CD4-positive, alpha-beta T cell (primary cell): ENCODE measurements around the gene MT1G. TPM values are rescaled to one million over a fixed set of nuclear protein-coding genes. Genes with fewer than 3 reads are reported as not detected.

Experiments
- ATAC-seq: fragments of 200-7000 bp; cut with Tn5 transposase; one replicate; pipeline ENCODE4 v1.10.0; 2022; ENCODE audit warnings: mild to moderate bottlenecking; ENCODE audit not compliant: poor library complexity
- CTCF ChIA-PET: fragments of 350-600 bp; sonication (Branson Sonifier 250); formaldehyde crosslinking; loops from one replicate; lab custom pipeline; 2021; ENCODE audit warnings: antibody characterized with exemption, inconsistent platforms; lab: Charles Lee
- POLR2A ChIA-PET: fragments of 350-600 bp; sonication (Branson Sonifier 250); formaldehyde crosslinking; loops from one replicate; lab custom pipeline; 2021; ENCODE audit warnings: antibody characterized with exemption, inconsistent platforms; lab: Charles Lee
- DNase-seq, 14 experiments: peaks; one replicate each; pipeline ENCODE4 v3.0.0-alpha.2; 2013 to 2020; ENCODE audit warnings: mixed read lengths in 2 of 14
- H3K27ac ChIP-seq, 2 donors: one replicate each; pipeline versions ENCODE4 v1.5.1 to v1.7.0; 2013; ENCODE audit warnings: low read length in 2 of 2, low read depth in 1 of 2, mild to moderate bottlenecking in 1 of 2
- H3K27me3 ChIP-seq, 2 experiments: 1 replicate in 1 of 2; 2 replicates in 1 of 2; pipeline versions ENCODE4 v1.6.1 to v1.7.0; 2013; ENCODE audit warnings: low read length in 2 of 2, control low read depth in 1 of 2, mild to moderate bottlenecking in 1 of 2, moderate library complexity in 1 of 2; ENCODE audit not compliant: insufficient read depth in 2 of 2, control insufficient read depth in 1 of 2
- H3K36me3 ChIP-seq: one replicate; pipeline ENCODE4 v1.6.1; 2013; ENCODE audit warnings: low read length, control low read depth; ENCODE audit not compliant: insufficient read depth
- H3K4me1 ChIP-seq: one replicate; pipeline ENCODE4 v1.6.1; 2013; ENCODE audit warnings: low read length, control low read depth; ENCODE audit not compliant: insufficient read depth
- H3K4me3 ChIP-seq: one replicate; pipeline ENCODE4 v1.5.1; 2013; ENCODE audit warnings: mild to moderate bottlenecking, low read length, moderate library complexity
- H3K9me3 ChIP-seq, 2 experiments: 1 replicate in 1 of 2; 2 replicates in 1 of 2; pipeline versions ENCODE4 v1.6.1 to v1.7.0; 2013; ENCODE audit warnings: low read length in 2 of 2, mild to moderate bottlenecking in 2 of 2, control low read depth in 1 of 2, moderate library complexity in 1 of 2; ENCODE audit not compliant: control insufficient read depth in 1 of 2, insufficient read depth in 1 of 2
- H3K27ac Mint-ChIP-seq: one replicate; pipeline ENCODE4 v1.8.0; 2020; ENCODE audit warnings: mixed read lengths
- H3K27me3 Mint-ChIP-seq: one replicate; pipeline ENCODE4 v1.8.0; 2021; ENCODE audit warnings: mixed read lengths
- H3K36me3 Mint-ChIP-seq: one replicate; pipeline ENCODE4 v1.8.0; 2021; ENCODE audit warnings: low read depth, mixed read lengths
- H3K4me1 Mint-ChIP-seq: one replicate; pipeline ENCODE4 v1.8.0; 2021; ENCODE audit warnings: low read depth, mixed read lengths
- H3K4me3 Mint-ChIP-seq: one replicate; pipeline ENCODE4 v1.8.0; 2020; ENCODE audit warnings: mild to moderate bottlenecking, mixed read lengths
- H3K9me3 Mint-ChIP-seq: one replicate; pipeline ENCODE4 v1.8.0; 2020; ENCODE audit warnings: mixed read lengths
- intact Hi-C, 2 experiments: fragments of 100-400 bp; cut with DNase I in 1 of 2; cut with micrococcal nuclease in 1 of 2; formaldehyde crosslinking; loops; one replicate each; pipeline versions ENCODE4 v1.15.1 to v1.9.0; 2023 to 2025; cut with DNase I, micrococcal nuclease
- total RNA-seq, 174 experiments: library from RNA in 2 of 174; stranded (reverse) in 2 of 174; gene quantifications; one replicate each; pipeline ENCODE4 v1.2.3 and lab custom pipeline; 2021 to 2026
- TF ChIP-seq, protein P1 (sequence below): fragments of 200-600 bp; IDR thresholded peaks from one replicate; pipeline ENCODE4 v1.8.0; 2022; ENCODE audit warnings: antibody characterized with exemption, mild to moderate bottlenecking

The MT1G gene
- total RNA-seq, 2 experiments from 2014 or later, result not detected

DNA sequence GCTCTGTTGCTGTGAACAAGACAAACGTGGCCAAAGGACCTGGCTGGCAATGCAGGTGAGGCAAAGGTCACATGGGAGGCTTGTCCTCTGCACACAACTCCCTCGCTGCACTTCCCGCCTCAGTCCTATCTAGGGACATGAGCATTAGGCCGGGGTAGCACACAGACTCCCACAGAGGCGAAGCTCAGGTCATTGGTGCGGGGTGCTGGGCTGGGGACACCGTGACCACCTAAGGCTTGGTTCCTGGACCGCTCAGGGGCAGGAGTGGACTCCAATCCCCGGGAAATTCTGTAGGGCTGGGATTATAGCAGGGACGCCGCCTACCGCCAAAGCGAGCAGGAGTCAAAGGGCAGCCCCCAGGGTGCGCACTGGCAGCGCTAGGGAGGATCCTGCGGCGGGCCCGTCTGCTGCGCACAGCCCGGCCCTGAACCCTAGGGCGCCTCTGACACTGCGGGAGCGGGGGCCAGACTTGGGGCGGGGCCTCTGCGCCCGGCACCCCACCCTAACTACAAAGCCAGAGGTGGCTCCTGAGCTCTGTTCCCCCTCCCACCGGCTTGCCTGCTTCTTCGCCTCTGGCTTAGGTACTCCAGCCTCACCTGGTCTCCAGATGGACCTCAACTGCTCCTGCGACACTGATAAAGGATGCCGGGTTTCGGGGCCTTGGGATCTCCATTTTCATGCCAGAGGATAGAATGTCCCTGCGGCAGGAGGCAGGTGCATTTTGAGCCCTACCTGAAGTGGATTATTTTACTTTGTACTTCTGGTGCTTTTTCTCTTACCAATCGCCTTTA is 20.0 kb downstream of the MT1G start:
- peaks cover 15% of the 10 kb centered on the region for H3K4me1 Mint-ChIP-seq
- intact Hi-C loops, result no loop called here
- CTCF ChIA-PET, result no interaction called here

GRCh38 chr16:56645838-56646237 is 22.0 kb downstream of the MT1G start:
- Mint-ChIP-seq H3K9me3 (no peaks in the 10 kb centered on the region), H3K27ac (no peak overlapping the region), H3K4me3 (no peak overlapping the region), H3K4me1 (peaks cover 21% of the 10 kb centered on the region), H3K36me3 (no peaks in the 10 kb centered on the region), H3K27me3 (peaks cover 42% of the 10 kb centered on the region)
- CTCF ChIA-PET, result no interaction called here
- DNase-seq (no peak), ATAC-seq (no peak)
- POLR2A ChIA-PET, result no interaction called here
- Histone ChIP-seq H3K9me3 (peaks cover 0 to 5% of the 10 kb centered on the region in 2 experiments), H3K4me3 (no peak overlapping the region), H3K36me3 (no peaks in the 10 kb centered on the region), H3K27me3 (peaks cover 3 to 18% of the 10 kb centered on the region in 2 experiments), H3K27ac (no peak overlapping the region), H3K4me1 (peaks cover 21% of the 10 kb centered on the region)
- TF ChIP-seq, protein P1, sequence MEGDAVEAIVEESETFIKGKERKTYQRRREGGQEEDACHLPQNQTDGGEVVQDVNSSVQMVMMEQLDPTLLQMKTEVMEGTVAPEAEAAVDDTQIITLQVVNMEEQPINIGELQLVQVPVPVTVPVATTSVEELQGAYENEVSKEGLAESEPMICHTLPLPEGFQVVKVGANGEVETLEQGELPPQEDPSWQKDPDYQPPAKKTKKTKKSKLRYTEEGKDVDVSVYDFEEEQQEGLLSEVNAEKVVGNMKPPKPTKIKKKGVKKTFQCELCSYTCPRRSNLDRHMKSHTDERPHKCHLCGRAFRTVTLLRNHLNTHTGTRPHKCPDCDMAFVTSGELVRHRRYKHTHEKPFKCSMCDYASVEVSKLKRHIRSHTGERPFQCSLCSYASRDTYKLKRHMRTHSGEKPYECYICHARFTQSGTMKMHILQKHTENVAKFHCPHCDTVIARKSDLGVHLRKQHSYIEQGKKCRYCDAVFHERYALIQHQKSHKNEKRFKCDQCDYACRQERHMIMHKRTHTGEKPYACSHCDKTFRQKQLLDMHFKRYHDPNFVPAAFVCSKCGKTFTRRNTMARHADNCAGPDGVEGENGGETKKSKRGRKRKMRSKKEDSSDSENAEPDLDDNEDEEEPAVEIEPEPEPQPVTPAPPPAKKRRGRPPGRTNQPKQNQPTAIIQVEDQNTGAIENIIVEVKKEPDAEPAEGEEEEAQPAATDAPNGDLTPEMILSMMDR, result no peak
- intact Hi-C loops, result no loop called here

More for the DNA sequence above, 20.0 kb downstream of the MT1G start:
- Mint-ChIP-seq H3K4me3 (no peak overlapping the region), H3K9me3 (no peaks in the 10 kb centered on the region), H3K27ac (no peak overlapping the region), H3K27me3 (peaks cover 47% of the 10 kb centered on the region), H3K36me3 (no peaks in the 10 kb centered on the region)
- DNase-seq (no peak), ATAC-seq (no peak)
- no peaks in the 10 kb centered on the region for H3K36me3 ChIP-seq
- TF ChIP-seq, protein P1, result no peak
- peaks cover 17% of the 10 kb centered on the region for H3K4me1 ChIP-seq
- H3K27me3 ChIP-seq, result peaks cover 5 to 18% of the 10 kb centered on the region in 2 experiments
- H3K9me3 ChIP-seq, result peaks cover 0 to 5% of the 10 kb centered on the region in 2 experiments
- no peak overlapping the region for H3K4me3 ChIP-seq
- POLR2A ChIA-PET, result no interaction called here
- no peak overlapping the region for H3K27ac ChIP-seq

DNA sequence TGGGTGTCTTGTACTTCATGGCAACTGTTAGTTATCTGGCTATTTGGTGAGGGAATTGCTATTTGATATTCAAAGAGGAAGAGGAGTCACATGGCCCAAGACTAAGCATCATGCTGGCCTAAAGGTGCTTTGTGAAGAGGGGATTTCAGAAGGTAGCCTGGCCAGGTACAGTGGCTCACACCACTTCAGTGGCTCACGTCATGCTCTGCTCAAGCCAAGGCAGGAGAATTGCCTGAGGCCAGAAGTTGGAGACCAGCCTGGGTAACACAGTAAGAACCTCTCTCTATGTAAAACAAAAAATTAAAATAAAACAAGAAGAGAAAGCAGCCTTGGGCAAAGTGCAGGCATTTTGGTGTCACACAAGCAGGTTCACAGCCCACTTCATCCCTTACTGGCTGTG is 22.6 kb downstream of the MT1G start:
- peaks cover 21% of the 10 kb centered on the region for H3K4me1 Mint-ChIP-seq
- no peaks in the 10 kb centered on the region for H3K36me3 ChIP-seq
- intact Hi-C loops, result no loop called here
- peaks cover 43% of the 10 kb centered on the region for H3K27me3 Mint-ChIP-seq
- ATAC-seq (no peak), DNase-seq (no peak)
- no peak overlapping the region for H3K27ac ChIP-seq
- no peak overlapping the region for H3K27ac Mint-ChIP-seq
- peaks cover 21% of the 10 kb centered on the region for H3K4me1 ChIP-seq
- no peaks in the 10 kb centered on the region for H3K9me3 Mint-ChIP-seq
- no peak overlapping the region for H3K4me3 Mint-ChIP-seq
- CTCF ChIA-PET, result no interaction called here
- H3K4me3 ChIP-seq, result no peak overlapping the region
- peaks cover 0 to 5% of the 10 kb centered on the region in 2 experiments for H3K9me3 ChIP-seq
- H3K36me3 Mint-ChIP-seq, result no peaks in the 10 kb centered on the region
- H3K27me3 ChIP-seq, result peaks cover 3 to 18% of the 10 kb centered on the region in 2 experiments
- TF ChIP-seq, protein P1, result no peak
- POLR2A ChIA-PET, result no interaction called here
